HepG2 (cell line): ENCODE results near the gene DSG2. TPM values are rescaled to one million over a fixed set of nuclear protein-coding genes. Genes with fewer than 3 reads are reported as not detected.

Source experiments
- DR1 ChIP-seq: sonication (generic); formaldehyde crosslinking; IDR thresholded peaks from 2 replicates; pipeline ENCODE4 v1.8.0; 2021; ENCODE audit warnings: mild to moderate bottlenecking, missing genetic modification reagents, inconsistent platforms
- ELF1 ChIP-seq: sonication (generic); formaldehyde crosslinking; IDR thresholded peaks from 2 replicates; pipeline ENCODE4 v1.4.0; 2020; ENCODE audit warnings: missing genetic modification reagents
- FOSL1 ChIP-seq: sonication (generic); formaldehyde crosslinking; IDR thresholded peaks from 2 replicates; pipeline ENCODE4 v1.9.0; 2021; ENCODE audit warnings: missing genetic modification reagents, borderline replicate concordance
- FOXK1 ChIP-seq: sonication (generic); formaldehyde crosslinking; IDR thresholded peaks from 2 replicates; pipeline ENCODE4 v1.4.0; 2020; ENCODE audit warnings: low read depth, missing genetic modification reagents, borderline replicate concordance
- GATAD2A ChIP-seq: IDR thresholded peaks from 2 replicates; pipeline ENCODE4 v1.6.1; 2016
- HES4 ChIP-seq: sonication (generic); formaldehyde crosslinking; IDR thresholded peaks from 2 replicates; pipeline ENCODE4 v1.9.0; 2021; ENCODE audit warnings: mild to moderate bottlenecking, missing genetic modification reagents, borderline replicate concordance
- HMG20A ChIP-seq: IDR thresholded peaks from 2 replicates; pipeline ENCODE4 v1.6.1; 2016; ENCODE audit warnings: borderline replicate concordance
- KLF16 ChIP-seq, 2 experiments: sonication (generic) in 1 of 2; formaldehyde crosslinking in 1 of 2; IDR thresholded peaks; 2 replicates each; pipeline versions ENCODE4 v1.6.1 to v1.8.0; 2016 to 2023; ENCODE audit warnings: missing genetic modification reagents in 2 of 2, missing compliant biosample characterization in 1 of 2
- PCBP2 ChIP-seq: fragments of 200-400 bp; formaldehyde crosslinking; optimal IDR thresholded peaks from 2 replicates; pipeline ENCODE3; 2018; ENCODE audit warnings: low read length, low read depth; ENCODE audit not compliant: poor library complexity, severe bottlenecking
- REL ChIP-seq: sonication (generic); formaldehyde crosslinking; conservative IDR thresholded peaks from 2 replicates; pipeline ENCODE4 v1.8.0; 2022; ENCODE audit warnings: mild to moderate bottlenecking, missing genetic modification reagents, moderate library complexity
- REPIN1 ChIP-seq: sonication (generic); formaldehyde crosslinking; IDR thresholded peaks from 2 replicates; pipeline ENCODE4 v1.8.0; 2022; ENCODE audit warnings: missing genetic modification reagents, low read depth, mild to moderate bottlenecking, borderline replicate concordance
- SKI ChIP-seq: fragments of 450-650 bp; IDR thresholded peaks from one replicate; pipeline ENCODE4 v1.6.1; 2018; ENCODE audit warnings: mild to moderate bottlenecking; ENCODE audit not compliant: partially characterized antibody
- SNAI1 ChIP-seq: sonication (generic); formaldehyde crosslinking; IDR thresholded peaks from 2 replicates; pipeline ENCODE4 v1.5.0; 2020; ENCODE audit warnings: mild to moderate bottlenecking, missing genetic modification reagents, borderline replicate concordance
- SUZ12 ChIP-seq: fragments of 150-350 bp; IDR thresholded peaks from 2 replicates; pipeline ENCODE4 v1.6.1; 2014; ENCODE audit warnings: low read depth, low read length
- TAF15 ChIP-seq: fragments of 200-400 bp; formaldehyde crosslinking; IDR thresholded peaks from one replicate; pipeline ENCODE4 v1.6.1; 2018; ENCODE audit warnings: mild to moderate bottlenecking, low read depth, low read length; ENCODE audit not compliant: poor library complexity, severe bottlenecking
- TBL1XR1 ChIP-seq: fragments of 150-350 bp; IDR thresholded peaks from 2 replicates; pipeline ENCODE4 v1.6.1; 2014; ENCODE audit warnings: borderline replicate concordance, low read length; ENCODE audit not compliant: partially characterized antibody
- TP53 ChIP-seq: sonication (generic); formaldehyde crosslinking; conservative IDR thresholded peaks from 2 replicates; pipeline ENCODE4 v1.4.0; 2020; ENCODE audit warnings: missing genetic modification reagents
- U2AF1 ChIP-seq: fragments of 200-400 bp; formaldehyde crosslinking; optimal IDR thresholded peaks from 2 replicates; pipeline ENCODE3; 2017; ENCODE audit warnings: mild to moderate bottlenecking, low read depth, low read length
- ZBTB38 ChIP-seq: sonication (generic); formaldehyde crosslinking; IDR thresholded peaks from 2 replicates; pipeline ENCODE4 v1.5.1; 2020; ENCODE audit warnings: mild to moderate bottlenecking, missing genetic modification reagents
- ZEB1 ChIP-seq: IDR thresholded peaks from 2 replicates; pipeline ENCODE4 v1.6.1; 2012; ENCODE audit warnings: mild to moderate bottlenecking, low read depth, inconsistent platforms; ENCODE audit not compliant: insufficient replicate concordance
- ZFP90 ChIP-seq: sonication (generic); formaldehyde crosslinking; IDR thresholded peaks from 2 replicates; pipeline ENCODE4 v1.8.0; 2022; ENCODE audit warnings: missing genetic modification reagents, mild to moderate bottlenecking, inconsistent platforms, borderline replicate concordance
- ZNF331 ChIP-seq: sonication (generic); formaldehyde crosslinking; IDR thresholded peaks from 2 replicates; pipeline ENCODE4 v1.4.0; 2020; ENCODE audit warnings: missing genetic modification reagents
- ZNF501 ChIP-seq: sonication (generic); formaldehyde crosslinking; IDR thresholded peaks from 2 replicates; pipeline ENCODE4 v1.5.1; 2020; ENCODE audit warnings: mild to moderate bottlenecking, moderate library complexity, missing genetic modification reagents
- ZNF556 ChIP-seq: sonication (generic); formaldehyde crosslinking; IDR thresholded peaks from 2 replicates; pipeline ENCODE4 v1.4.0; 2020; ENCODE audit warnings: mild to moderate bottlenecking, missing genetic modification reagents, borderline replicate concordance
- ZNF609 ChIP-seq: sonication (generic); formaldehyde crosslinking; IDR thresholded peaks from 2 replicates; pipeline ENCODE4 v1.4.0; 2020; ENCODE audit warnings: mild to moderate bottlenecking, missing genetic modification reagents, borderline replicate concordance
- ZNF749 ChIP-seq: sonication (generic); formaldehyde crosslinking; IDR thresholded peaks from 2 replicates; pipeline ENCODE4 v1.8.0; 2022; ENCODE audit warnings: mild to moderate bottlenecking, missing genetic modification reagents, moderate library complexity, borderline replicate concordance
- ZNF768 ChIP-seq: sonication (generic); formaldehyde crosslinking; IDR thresholded peaks from 2 replicates; pipeline ENCODE4 v1.4.0; 2020; ENCODE audit warnings: missing genetic modification reagents
- polyA plus RNA-seq, 8 experiments: library from polyadenylated mRNA; depleted of rRNA in 3 of 8; stranded (reverse) in 7 of 8; unstranded in 1 of 8; fragments of >200 nt; fragmentation: Illumina TruSeq in 4 of 8; extraction: Trizol in 4 of 8; gene quantifications; 2 replicates each; pipeline versions ENCODE4 v1.2.1 to v1.2.3, GENCODE V29; 2011 to 2016; ENCODE audit warnings: low read depth in 4 of 8, missing spikeins in 1 of 8, mixed read lengths in 1 of 8; ENCODE audit not compliant: insufficient read depth in 1 of 8
- total RNA-seq, 5 experiments: library from RNA; depleted of rRNA; stranded (reverse); fragments of >200 nt; fragmentation: Illumina TruSeq; extraction: Trizol; gene quantifications; 2 replicates each; pipeline ENCODE4 v1.2.3, GENCODE V29; 2016; ENCODE audit warnings: low read depth in 1 of 5
- TF ChIP-seq, protein P1 (sequence below): sonication (generic); formaldehyde crosslinking; IDR thresholded peaks from 2 replicates; pipeline ENCODE4 v1.4.0; 2020; ENCODE audit warnings: missing genetic modification reagents

The DSG2 gene
- total and polyA plus RNA-seq, 2 of the 13 experiments (the other 11 are each of a cell fraction or from before 2014, with no cell fraction given) = 23.3 to 66.7 TPM

- TF ChIP-seq REPIN1 (CRISPR knock-in tag) = no peak
- no peak for TF ChIP-seq TAF15
- no peak for TF ChIP-seq HES4
- TF ChIP-seq ZNF609 (CRISPR knock-in tag) = 0 out of 2 replicates have a peak, but pooled peaks have one; percentile 22
- no peak for TF ChIP-seq U2AF1
- no peak for TF ChIP-seq ZBTB38 (CRISPR knock-in tag)
- peak; percentile 83 for TF ChIP-seq GATAD2A (CRISPR knock-in tag)
- no peak for TF ChIP-seq PCBP2
- TF ChIP-seq, protein P1, sequence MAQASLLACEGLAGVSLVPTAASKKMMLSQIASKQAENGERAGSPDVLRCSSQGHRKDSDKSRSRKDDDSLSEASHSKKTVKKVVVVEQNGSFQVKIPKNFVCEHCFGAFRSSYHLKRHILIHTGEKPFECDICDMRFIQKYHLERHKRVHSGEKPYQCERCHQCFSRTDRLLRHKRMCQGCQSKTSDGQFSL (CRISPR knock-in tag) = no peak
- no peak for TF ChIP-seq ELF1 (CRISPR knock-in tag)
- 0 out of 2 replicates have a peak, but pooled peaks have one; percentile 37 for TF ChIP-seq ZFP90
- peak; percentile 42; the same call in 1 of the 2 replicates for TF ChIP-seq ZNF556 (CRISPR knock-in tag)
- peak; percentile 89; the same call in 1 of the 2 replicates for TF ChIP-seq FOXK1
- no peak for TF ChIP-seq ZNF768 (CRISPR knock-in tag)
- TF ChIP-seq TP53 = no peak
- no peak for TF ChIP-seq ZNF749 (CRISPR knock-in tag)
- TF ChIP-seq SUZ12 = no peak
- TF ChIP-seq SKI = no peak
- TF ChIP-seq ZEB1 = peak; percentile 33
- TF ChIP-seq ZNF501 (CRISPR knock-in tag) = no peak
- no peak for TF ChIP-seq FOSL1 (CRISPR knock-in tag)
- no peak for TF ChIP-seq DR1 (CRISPR knock-in tag)
- peak; percentile 75; the same call in 1 of the 2 replicates for TF ChIP-seq HMG20A
- no peak for TF ChIP-seq REL (CRISPR knock-in tag)
- no peak for TF ChIP-seq TBL1XR1
- TF ChIP-seq ZNF331 (CRISPR knock-in tag) = peak; percentile 63; the same call in 1 of the 2 replicates
- no peak for TF ChIP-seq KLF16 (CRISPR knock-in tag; IDR thresholded peaks at IDR 0.05)
- TF ChIP-seq SNAI1 (CRISPR knock-in tag) = no peak
These were observed 60.6 kb downstream of the DSG2 start (continued) for GRCh38 chr18:31558567-31558966.
